ENCODE measurements around the gene TMC4.
"Not testable (repeated sequence)": the region's sequence is repeated elsewhere in the genome, so short reads cannot be mapped to it uniquely, and the experiment has no call there.

Gene TMC4

DNA sequence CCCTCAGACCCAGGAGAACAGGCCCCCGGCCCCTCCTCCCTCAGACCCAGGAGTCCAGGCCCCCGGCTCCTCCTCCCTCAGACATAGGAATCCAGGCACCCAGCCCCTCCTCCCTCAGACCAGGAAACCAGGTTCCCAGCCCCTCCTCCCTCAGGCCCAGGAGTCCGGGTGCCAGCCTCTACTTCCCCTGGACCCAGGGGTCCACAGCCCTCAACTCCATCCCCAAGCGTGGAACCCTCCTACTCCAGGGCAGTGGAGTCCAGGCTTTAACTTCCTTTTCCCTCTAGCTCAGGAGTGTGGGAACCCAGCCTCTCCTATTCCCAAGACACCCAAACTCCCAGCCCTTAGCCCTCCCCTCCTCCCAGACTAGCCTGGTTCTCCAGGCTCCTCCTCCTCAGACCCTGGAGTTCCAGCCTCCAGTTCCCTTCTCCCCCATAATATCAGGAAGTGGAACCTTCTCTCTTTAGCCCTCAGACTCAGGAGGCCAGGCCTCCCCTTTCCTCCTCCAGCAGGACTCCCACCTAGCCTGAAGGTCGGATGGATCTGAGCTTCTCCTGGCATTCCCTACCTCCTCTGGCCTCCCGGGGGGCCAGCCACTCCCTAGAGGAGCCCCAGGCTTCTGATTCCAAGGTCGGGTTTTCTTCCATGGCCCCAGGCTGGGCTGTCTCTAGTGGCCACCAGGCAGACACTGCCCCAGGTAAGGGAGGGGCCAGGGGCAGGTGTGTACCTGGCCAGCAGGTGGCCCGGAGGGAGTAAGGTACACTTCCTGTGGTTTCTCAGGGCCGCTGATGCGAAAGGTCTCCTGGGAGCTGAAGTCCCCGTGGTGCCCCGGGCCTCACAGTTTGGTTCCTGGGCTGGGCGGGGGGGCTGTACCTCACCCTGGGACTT, at the start of gene TMC4:
Gene TMC4 (minus strand): TSS at position 690 of the 888 bp plus-strand sequence. CDS start 43 bp downstream, at position 647.
- DNase-seq, result no peak

DNA sequence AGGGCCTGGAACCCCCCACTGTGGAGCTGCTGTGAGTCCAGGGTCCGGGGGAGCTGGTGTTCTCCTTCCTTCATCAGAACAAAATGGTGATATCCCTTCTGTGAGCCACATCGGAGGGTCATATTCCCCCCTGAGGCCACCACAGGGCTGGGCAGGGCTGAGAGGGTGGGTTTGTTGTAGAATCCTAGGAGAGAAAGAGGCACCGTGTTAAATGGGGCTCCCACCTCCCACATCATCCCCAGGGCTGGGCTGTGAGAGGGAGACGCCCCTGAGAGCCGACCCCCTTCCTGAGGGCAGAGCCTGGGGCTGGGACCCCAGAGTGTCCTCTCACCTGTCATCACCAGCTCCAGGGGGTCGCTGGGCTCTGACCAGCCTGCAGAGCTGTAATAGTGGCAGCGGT, 49.0 kb upstream of the TMC4 start:
- not testable (repeated sequence) for DNase-seq

DNA sequence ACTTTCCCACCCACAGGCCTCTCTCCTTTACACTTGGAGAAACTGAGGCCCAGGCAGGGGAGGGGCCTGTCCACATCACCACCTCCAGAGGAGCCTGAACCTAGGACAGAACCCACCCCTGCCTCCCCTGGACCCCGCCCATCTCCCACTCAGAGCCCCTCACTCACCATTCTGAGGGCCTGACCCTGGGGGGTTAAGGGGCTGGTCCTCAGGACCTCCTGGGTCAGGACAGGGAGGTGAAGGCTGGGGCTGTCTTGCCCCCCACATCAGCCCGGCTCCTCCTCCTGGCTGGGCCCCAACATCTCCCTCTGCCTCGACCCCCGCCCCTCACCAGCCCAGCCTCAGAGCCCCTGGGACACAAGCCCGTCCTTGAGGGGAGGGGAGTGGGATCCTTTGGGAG, 46.7 kb upstream of the TMC4 start:
- DNase-seq, result not testable (repeated sequence)

DNA sequence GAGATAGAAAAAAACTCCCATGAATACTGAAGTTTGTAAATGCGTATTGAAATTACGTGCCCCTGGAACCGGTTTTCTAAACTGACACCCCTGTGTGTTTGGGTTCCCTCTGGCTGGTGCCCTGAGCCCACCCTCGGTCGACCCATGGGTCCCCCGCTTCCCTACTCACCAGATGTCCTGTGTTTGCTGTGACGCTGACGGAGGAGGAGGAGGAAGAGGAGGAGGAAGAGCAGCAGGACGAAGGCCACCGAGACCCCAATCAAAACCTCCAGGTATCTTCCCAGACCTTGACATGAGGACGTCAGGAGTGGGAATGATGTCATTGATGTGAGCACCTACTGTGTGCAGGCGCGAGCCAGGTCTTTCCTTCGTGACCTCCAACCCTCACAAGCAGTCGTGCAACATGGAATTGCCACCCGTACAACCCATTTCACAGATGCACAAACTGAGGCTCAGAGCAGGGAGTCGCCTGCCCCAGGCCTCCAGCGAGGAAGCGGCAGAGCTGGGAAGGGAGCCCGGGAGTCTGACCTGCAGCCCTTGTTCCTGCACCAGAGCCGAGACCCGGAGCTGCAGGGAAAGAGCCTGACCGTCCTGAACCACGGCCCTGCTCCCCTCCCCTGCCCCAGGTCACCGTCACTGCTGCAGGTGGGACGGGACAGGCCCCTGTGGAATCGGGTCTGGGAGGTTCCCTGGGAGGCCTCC, 46.2 kb upstream of the TMC4 start:
- no peak for DNase-seq

GRCh38 chr19:54218259-54218658, 45.3 kb upstream of the TMC4 start:
- no peak for DNase-seq

DNA sequence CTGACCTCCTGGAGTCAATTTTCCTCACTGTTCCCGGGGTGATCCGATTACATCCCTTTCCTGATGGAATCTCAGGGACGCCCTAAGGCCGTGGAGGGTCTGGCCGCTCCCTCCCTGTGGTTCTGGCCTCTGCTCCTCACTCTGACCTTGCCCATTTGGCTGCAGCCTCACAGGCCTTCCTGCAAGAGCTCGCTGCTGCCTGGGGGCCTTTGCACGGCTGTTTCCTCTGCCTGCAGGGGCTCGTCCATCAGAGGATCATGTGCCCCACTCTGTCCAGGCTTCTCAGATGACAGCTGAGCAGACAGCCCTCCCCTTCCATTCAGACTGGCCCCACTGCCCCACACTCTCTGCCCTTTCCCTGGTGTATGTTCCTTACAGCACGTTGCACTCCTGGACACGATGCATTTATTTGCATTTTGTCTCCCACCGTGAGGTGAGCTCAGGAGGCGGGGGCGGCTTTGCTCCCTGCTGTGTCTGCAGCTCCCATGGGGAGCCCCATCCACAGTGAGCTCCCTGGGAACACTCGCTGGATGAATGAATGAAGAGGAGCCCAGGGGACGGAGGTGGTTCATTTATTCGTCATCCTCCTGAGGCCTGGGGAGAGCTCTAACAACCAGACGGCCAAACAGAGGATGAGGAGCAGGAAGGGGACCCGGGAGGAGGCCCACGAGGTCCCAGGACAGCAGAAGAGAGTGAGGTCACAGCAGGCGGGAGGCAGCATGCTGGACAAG, 44.7 kb upstream of the TMC4 start:
- not testable (repeated sequence) for DNase-seq

- no peak for DNase-seq
These were observed 43.9 kb upstream of the TMC4 start for GRCh38 chr19:54216869-54217268.

DNA sequence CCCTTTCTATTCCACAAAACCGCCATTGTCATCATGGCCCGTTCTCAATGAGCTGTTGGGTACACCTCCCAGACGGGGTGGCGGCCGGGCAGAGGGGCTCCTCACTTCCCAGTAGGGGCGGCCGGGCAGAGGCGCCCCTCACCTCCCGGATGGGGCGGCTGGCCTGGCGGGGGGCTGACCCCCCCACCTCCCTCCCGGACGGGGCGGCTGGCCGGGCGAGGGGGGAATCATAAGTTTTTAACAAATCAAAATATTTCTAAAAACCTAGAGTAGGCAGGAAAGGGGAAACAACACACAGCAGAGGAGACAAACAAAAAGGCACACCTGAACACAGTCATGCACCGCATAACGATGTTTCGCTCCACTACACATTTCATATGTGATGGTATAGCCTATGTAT, 41.8 kb upstream of the TMC4 start:
- not testable (repeated sequence) for DNase-seq

DNA sequence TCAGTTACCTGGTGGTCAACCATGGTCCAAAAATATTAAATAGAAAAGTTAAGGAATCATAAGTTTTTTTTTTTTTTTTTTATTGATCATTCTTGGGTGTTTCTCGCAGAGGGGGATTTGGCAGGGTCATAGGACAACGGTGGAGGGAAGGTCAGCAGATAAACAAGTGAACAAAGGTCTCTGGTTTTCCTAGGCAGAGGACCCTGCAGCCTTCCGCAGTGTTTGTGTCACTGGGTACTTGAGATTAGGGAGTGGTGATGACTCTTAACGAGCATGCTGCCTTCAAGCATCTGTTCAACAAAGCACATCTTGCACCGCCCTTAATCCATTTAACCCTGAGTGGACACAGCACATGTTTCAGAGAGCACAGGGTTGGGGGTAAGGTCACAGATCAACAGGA, 41.3 kb upstream of the TMC4 start:
- DNase-seq, result not testable (repeated sequence)

- no peak for DNase-seq
These were observed 38.3 kb upstream of the TMC4 start for GRCh38 chr19:54211235-54211634.

DNA sequence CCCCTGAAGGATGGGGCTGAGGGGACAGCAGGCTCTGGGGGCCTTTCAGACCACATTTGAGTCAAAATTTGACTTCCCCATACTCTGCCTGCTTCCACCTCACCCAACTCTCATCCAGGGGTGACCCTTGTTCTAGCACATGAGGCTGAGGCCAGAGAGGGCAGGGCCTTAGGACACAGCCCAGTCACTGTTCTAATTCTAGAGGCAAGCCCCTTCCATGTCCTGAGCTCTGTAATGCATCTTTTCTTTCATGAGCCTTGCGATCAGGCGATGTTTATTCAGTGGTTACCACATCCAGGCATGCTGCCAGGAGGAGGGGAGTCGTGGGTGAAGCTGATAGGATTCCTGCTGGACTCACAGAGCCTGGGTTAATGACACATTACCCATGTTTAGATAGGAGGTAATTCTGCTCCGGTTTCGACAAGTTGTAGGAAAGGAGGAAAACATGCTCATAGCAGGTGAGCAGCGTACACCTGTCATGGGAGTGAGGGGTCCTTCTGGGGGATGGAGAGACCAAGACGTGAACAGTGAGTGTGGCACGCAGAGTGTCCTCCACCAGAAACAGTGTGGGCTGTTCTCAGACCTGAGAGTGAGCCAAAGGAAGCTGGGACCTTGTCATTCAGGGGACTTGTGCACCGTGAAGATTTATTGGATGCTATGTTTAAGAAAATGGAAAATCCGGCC, 37.0 kb upstream of the TMC4 start:
- no peak for DNase-seq

DNA sequence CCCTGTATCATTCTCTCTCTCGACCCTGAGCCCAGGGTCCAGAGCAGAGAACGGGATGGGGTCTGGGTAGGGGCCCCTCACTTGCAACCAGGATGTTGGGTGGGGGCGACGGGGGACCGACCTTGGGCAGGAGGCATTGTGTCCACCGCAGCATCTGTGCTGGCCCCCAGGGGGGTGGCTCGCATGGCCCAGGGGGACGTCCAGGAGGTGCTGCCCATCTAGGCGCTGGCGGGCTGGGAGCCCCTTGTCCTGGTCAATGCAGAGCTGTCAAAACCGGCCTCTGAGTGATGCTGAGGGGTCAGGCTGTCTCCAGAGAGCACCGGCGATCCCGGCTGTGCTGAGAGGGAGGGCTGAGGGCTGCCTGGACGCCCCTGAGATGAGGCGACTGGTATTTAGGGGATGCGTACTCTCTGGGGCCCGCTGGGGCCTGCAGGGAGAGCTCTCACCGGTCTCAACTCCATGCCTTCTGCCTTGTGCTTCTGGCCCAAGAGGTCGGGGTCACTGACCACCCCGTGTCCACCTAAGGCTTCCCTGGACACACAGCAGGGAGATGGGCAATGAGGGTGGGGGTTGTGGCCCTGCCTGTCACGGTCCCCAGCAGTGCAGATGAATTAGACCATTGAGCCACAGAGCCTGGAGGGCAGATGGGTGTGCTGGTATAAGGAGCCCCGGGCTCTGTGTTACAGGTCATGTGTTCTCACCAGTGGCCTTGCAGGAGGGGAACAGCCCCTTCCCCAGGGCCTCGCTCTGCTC, 36.3 kb upstream of the TMC4 start:
- no peak for DNase-seq

GRCh38 chr19:54208784-54209057, 35.8 kb upstream of the TMC4 start:
- no peak for DNase-seq

DNA sequence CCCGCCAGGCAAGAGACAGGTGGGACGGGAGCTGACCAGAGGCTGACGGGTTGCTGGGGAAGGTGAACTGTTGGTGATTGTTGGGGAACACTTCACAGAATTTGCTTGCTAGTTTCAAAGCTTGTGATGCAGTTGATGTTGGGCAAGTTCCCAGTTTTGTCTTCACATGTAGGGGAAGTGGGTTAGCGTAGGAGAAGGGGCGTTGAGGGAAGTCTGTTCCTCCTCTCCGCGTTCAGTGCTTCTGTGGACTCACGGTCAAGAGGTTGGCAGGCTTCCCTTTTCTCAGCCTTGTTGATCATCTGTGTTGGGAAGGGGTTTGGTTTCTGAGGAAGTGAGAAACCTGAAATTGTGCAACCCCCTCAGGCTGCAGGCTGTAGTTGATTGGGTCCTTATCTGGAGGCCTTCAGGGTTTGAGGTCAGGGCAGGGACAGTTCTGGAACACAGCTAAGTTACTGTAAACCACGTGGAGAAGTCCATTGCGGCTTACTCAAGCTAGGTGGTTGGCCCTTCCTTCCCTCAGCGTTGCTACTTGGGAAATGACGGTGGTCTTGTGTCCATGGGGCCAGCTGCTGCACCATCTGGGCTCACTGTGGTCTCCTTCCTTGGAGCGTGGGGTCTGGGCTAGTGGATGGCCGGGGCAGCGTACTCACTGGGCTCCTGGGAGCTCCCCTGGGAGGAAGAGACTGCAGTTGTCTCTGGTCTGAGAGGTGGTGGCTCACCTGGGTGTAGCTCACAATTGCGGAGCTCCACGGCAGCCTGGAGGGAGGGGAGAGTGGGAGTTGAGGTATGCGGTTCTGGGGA, 35.2 kb upstream of the TMC4 start:
- DNase-seq, result peak; percentile 69

DNA sequence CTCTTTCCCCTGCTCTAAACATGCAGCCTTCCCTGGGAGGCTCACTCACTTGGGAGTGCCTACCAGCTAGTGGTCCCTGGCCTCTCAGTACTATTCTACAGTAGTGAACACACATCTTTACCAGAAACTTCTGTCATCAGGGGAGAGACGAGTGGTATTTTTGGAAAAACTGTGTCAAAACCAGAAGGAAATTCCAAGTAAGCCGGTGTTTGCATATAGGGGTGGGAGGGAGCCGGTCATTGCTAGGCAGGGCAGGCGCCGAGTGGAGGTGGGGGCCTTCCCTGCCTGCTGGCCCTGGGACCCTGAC, 34.7 kb upstream of the TMC4 start:
- DNase-seq, result no peak

DNA sequence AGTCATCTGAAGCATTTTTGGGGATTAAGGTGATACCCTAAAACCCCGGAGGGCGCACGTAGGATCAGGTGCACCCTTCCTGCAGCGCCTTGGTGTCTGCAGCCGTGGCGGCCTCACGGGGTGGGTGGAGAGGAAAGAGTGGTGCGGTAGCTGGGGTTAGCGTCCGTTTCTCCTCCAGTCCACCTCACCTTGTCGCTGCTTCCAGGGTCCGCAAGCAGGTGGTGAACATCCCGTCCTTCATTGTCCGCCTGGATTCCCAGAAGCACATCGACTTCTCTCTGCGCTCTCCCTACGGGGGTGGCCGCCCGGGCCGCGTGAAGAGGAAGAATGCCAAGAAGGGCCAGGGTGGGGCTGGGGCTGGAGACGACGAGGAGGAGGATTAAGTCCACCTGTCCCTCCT, 34.2 kb upstream of the TMC4 start:
- DNase-seq, result not testable (repeated sequence)

- DNase-seq, result no peak
These were observed 33.8 kb upstream of the TMC4 start for GRCh38 chr19:54206831-54207177.

DNA sequence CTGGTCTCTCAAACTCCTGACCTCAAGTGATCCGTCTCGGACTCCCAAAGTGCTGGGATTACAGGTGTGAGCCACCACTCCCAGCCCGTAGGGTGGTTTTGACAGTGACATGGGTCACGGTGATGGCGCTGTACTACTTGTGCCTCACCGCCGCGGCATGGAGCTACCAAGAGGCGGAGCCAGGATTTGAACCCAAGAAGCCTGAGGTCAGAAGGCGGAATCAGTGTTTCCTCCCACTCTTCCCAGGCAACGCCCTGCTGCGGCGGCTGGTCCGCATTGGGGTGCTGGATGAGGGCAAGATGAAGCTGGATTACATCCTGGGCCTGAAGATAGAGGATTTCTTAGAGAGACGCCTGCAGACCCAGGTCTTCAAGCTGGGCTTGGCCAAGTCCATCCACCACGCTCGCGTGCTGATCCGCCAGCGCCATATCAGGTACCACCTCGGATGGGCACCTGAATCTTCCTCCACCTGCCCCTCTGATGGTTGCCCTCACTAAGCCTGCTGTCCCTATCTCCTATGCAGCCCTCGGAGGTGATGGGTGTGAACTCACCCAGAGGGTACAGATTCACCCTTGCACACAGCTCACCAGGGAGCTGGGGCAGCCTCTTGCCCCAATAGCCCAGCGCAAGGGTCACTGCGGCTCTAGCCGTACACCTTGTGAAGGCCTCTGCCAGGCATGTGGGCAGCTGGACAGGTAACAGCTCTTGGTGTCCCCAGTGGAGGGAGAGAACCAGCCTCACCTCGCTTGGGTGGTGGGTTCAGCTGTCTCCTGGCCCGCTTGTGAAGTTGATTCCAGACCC, 33.3 kb upstream of the TMC4 start:
- DNase-seq, result no peak

DNA sequence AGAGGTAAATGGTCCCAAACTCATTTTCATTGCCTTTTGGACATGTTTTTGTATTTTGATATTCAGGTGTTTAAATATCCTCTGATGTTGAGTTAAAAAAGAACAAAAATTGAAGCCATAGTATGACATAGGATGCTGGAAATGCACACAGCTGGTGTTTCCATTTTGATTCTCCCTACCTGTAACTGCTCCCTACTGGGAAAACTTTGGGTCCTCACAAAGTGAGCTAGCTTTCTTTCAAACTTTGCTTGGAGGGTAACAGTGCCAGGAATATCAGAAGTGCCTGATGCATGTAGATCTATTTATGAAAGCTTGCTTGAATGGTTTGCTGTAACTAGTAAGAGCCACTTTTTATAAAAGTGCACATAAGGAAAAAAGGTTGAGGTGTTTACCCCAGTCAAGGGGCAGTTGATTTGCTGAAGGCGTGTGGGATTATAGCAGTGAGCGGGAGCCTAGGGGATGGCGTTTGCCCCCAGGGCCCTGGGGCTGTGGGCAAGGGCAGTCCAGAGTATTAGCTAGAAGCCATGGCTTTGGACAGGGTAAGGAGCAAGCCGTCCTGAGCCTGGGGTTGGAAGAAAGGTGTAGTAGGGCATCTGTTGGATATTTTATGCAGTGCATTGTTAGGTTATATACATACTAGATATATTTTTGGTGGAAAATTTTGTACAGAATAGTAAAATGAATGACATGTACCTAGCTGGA, 32.0 kb upstream of the TMC4 start:
- DNase-seq, result no peak

DNA sequence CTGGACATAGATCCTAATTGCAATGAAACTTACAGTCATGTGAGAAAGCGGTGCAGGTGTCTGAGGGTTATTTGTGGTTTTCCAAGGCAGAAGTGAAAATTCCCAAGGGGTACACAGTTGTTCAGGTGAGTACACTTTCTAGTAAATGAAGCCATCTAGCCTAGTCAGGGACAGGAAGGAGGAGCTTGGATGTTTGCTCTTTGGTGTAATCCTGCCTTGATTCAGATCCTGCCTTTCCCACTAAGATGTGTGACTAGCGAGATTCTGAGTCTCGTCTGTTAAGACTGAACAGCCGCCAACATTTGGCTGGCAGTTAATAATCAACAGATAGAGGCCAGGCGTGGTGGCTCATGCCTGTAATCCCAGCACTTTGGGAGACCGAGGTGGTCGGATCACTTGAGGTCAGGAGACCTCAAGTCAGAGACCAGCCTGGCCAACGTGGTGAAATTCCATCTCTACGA, 30.2 kb upstream of the TMC4 start:
- no peak for DNase-seq
